Measurements from ENCODE around the gene F5. TPM values are rescaled to one million over a fixed set of nuclear protein-coding genes. Genes with fewer than 3 reads are reported as not detected.

The F5 gene
- polyA plus RNA-seq, 1 donor = 0.30 TPM

DNA sequence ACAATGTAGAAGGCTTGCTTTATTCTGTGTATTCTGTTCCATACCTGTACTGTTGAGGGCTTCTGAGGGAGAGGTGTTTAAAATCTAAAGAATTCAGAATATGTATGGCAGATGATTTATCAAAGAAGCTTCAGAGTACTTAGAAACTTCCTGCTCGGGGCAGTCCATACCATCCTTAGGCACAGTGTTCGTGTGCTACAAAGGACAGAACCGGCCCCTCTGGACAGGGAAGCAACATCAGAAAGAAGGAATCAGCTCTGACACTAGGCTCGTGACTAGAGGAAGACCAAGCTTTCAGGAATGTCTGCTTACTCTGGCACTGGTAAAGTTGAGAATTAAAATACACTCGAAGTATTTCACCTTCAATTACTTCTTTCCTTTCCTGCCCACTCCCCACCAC, 29.5 kb upstream of the F5 start:
- Histone ChIP-seq H3K4me3 (ENCODE audit: low read length) (no peak overlapping the region), H3K4me1 (ENCODE audit: control insufficient read depth, insufficient read depth, low read length) (no peaks in the 10 kb centered on the region), H3K9me3 (ENCODE audit: control insufficient read depth, low read depth, low read length) (no peaks in the 10 kb centered on the region), H3K27ac (ENCODE audit: low read length) (no peak overlapping the region), H3K36me3 (ENCODE audit: control insufficient read depth, insufficient read depth, low read length) (no peaks in the 10 kb centered on the region), H3K27me3 (ENCODE audit: control insufficient read depth, insufficient read depth, low read length) (peaks cover 8% of the 10 kb centered on the region)
- no CpG with 5 or more reads among the region's 5 CpGs for WGBS (ENCODE audit: insufficient coverage, low lambda C conversion rate)
- DNase-seq = no peak

DNA sequence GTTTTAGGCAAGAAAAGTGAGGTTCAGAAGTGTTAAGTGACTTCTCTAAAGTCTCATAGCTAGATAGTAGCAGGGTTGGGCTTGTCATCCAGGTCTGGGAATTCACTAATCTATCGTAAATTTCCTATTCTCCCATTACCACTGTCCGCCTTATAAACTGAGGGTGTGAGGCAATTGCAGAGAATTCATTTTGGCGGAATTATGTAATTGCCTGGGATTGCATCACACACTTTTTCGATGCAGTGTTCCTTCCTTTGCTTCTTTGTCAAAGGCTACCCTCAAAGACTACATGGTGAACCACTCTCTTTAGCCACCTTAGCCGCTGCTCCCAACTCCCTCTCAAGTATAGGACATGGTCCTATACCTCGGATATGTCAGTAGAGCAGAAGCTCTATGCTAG, 24.6 kb upstream of the F5 start:
- Histone ChIP-seq H3K27ac (ENCODE audit: low read length) (no peak overlapping the region), H3K4me3 (ENCODE audit: low read length) (no peak overlapping the region), H3K4me1 (ENCODE audit: control insufficient read depth, insufficient read depth, low read length) (no peaks in the 10 kb centered on the region), H3K27me3 (ENCODE audit: control insufficient read depth, insufficient read depth, low read length) (peaks cover 6% of the 10 kb centered on the region), H3K36me3 (ENCODE audit: control insufficient read depth, insufficient read depth, low read length) (no peaks in the 10 kb centered on the region), H3K9me3 (ENCODE audit: control insufficient read depth, low read depth, low read length) (no peaks in the 10 kb centered on the region)
- no peak for DNase-seq
- WGBS (ENCODE audit: insufficient coverage, low lambda C conversion rate) = 80% methylated on average over 2 of the region's 6 CpGs

DNA sequence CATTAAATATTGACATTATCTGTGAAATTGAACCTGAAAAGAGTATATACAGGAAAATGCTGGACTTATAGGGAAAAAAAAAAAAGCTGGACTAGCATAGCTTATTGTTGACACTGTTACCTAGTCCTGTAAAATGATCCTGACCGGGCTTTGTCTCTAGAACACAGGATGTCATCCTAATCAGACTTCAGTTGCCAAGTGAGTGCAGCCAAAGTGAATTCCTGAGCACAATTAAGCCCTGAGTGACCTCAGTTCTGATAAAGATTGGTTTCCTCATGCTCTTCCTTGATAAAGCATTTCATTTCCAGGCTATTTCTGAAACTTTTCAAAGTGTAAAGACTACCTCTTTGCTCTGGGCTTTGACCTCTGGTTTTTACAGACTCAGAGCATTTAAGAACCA, 23.8 kb upstream of the F5 start:
- DNase-seq = no peak
- 17% methylated on average over 1 of the region's 1 CpG for WGBS (ENCODE audit: insufficient coverage, low lambda C conversion rate)
- Histone ChIP-seq H3K27me3 (ENCODE audit: control insufficient read depth, insufficient read depth, low read length) (peaks cover 8% of the 10 kb centered on the region), H3K27ac (ENCODE audit: low read length) (no peak overlapping the region), H3K36me3 (ENCODE audit: control insufficient read depth, insufficient read depth, low read length) (no peaks in the 10 kb centered on the region), H3K4me3 (ENCODE audit: low read length) (no peak overlapping the region), H3K4me1 (ENCODE audit: control insufficient read depth, insufficient read depth, low read length) (no peaks in the 10 kb centered on the region), H3K9me3 (ENCODE audit: control insufficient read depth, low read depth, low read length) (no peaks in the 10 kb centered on the region)

DNA sequence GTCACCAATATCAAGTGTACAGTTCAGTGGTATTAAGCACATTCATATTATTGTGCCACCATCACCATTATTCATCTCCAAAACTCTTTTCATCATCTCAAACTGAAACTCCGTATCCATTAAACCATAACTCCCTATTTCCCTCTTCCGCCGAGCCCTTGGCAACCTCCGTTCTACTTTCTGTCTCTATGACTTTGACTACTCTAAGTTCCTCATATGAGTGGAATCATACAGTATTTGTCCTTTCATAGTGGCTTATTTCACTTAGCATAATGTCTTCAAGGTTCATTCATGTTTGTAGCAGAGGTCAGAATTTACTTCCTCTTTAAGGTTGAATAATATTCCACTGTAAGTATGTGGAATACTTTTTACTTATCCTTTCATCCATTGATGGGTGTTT, 21.9 kb upstream of the F5 start:
- H3K27me3 ChIP-seq (ENCODE audit: control insufficient read depth, insufficient read depth, low read length) = peaks cover 10% of the 10 kb centered on the region
- no peak overlapping the region for H3K27ac ChIP-seq (ENCODE audit: low read length)
- H3K4me1 ChIP-seq (ENCODE audit: control insufficient read depth, insufficient read depth, low read length) = no peaks in the 10 kb centered on the region
- no peaks in the 10 kb centered on the region for H3K9me3 ChIP-seq (ENCODE audit: control insufficient read depth, low read depth, low read length)
- no peak overlapping the region for H3K4me3 ChIP-seq (ENCODE audit: low read length)
- DNase-seq = no peak
- WGBS (ENCODE audit: insufficient coverage, low lambda C conversion rate) = 100% methylated on average over 3 of the region's 4 CpGs
- H3K36me3 ChIP-seq (ENCODE audit: control insufficient read depth, insufficient read depth, low read length) = no peaks in the 10 kb centered on the region

DNA sequence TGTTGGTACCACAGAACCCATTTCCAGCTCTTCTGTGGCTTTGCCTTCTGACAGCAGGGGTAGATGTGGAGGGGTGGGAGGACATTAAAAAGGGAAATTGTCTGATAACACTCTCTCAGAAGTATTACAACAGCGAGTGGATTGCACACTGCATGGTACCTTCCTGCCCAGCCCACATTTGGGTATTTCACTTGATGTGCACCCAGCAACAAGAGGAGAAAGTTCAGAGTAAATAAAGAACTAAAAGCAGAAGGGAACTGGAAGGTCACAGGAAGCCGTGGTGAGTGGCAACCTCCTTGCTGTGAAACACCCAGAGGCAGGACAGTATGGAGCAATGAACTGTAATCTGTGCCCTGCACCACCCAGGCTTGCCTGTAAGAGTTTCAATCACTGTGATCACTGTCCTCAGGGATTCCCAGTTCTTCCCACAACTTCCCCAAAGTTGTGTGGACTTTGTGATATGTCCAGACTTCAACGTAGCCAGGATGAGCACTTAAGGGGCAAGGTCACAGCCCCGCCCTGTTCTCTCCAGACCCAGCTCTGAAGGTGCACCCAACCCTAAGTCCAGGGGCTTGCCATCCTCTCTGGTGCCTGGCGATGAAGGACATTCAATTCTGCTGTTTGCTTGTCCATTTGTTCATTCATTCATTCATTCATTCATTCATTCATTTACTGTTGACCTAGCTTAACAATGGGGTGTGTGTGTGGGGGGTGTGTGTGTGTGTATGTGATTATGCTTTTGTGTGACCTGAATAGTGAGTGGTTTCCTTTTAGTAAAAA, 18.7 kb upstream of the F5 start:
- no CpG with 5 or more reads among the region's 5 CpGs for WGBS (ENCODE audit: insufficient coverage, low lambda C conversion rate)
- Histone ChIP-seq H3K4me3 (ENCODE audit: low read length) (no peak overlapping the region), H3K4me1 (ENCODE audit: control insufficient read depth, insufficient read depth, low read length) (no peaks in the 10 kb centered on the region), H3K27me3 (ENCODE audit: control insufficient read depth, insufficient read depth, low read length) (peaks cover 7% of the 10 kb centered on the region), H3K27ac (ENCODE audit: low read length) (no peak overlapping the region), H3K9me3 (ENCODE audit: control insufficient read depth, low read depth, low read length) (no peaks in the 10 kb centered on the region), H3K36me3 (ENCODE audit: control insufficient read depth, insufficient read depth, low read length) (no peaks in the 10 kb centered on the region)
- no peak for DNase-seq

DNA sequence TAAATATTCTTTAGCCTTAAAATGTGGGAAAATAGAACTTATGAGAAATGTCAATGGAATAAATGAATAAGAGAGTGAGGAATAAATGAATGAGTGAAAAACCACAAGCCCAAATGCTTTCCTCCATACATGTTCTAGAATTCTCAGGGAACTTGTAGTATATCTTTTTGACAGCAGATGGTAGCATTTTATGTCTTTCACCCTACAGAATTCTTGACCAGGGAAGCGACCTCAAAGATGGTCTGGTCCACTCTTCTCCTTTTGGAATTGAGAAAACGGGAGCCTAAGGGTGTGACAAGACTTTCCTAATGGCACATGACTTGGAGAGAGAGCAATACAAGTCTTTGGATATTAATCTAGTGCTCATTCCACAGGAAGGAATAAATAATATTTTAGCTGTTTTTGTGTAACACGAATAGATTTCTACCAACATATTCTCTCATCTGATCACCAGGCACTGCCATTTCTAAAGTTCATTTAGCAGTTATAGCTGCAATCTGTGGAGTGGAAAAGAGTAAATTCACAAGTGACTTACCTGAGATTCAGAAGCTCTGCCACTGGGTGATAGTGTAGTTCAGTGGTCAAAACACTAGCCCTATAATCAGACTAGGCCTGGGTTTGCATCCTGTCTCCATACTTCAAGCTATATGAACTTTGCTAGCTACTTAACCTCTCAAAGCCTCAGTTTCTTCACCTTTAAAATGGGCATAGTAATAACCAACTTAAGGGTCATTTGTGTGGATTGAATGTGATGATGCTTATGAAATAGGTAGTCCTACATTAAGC, 15.0 kb upstream of the F5 start:
- WGBS (ENCODE audit: insufficient coverage, low lambda C conversion rate) = 100% methylated on average over 1 of the region's 3 CpGs
- Histone ChIP-seq H3K9me3 (ENCODE audit: control insufficient read depth, low read depth, low read length) (no peaks in the 10 kb centered on the region), H3K27me3 (ENCODE audit: control insufficient read depth, insufficient read depth, low read length) (peaks cover 9% of the 10 kb centered on the region), H3K27ac (ENCODE audit: low read length) (no peak overlapping the region), H3K36me3 (ENCODE audit: control insufficient read depth, insufficient read depth, low read length) (no peaks in the 10 kb centered on the region), H3K4me3 (ENCODE audit: low read length) (no peak overlapping the region), H3K4me1 (ENCODE audit: control insufficient read depth, insufficient read depth, low read length) (no peaks in the 10 kb centered on the region)
- DNase-seq = peak in 1 of 2 donors; percentile 4

DNA sequence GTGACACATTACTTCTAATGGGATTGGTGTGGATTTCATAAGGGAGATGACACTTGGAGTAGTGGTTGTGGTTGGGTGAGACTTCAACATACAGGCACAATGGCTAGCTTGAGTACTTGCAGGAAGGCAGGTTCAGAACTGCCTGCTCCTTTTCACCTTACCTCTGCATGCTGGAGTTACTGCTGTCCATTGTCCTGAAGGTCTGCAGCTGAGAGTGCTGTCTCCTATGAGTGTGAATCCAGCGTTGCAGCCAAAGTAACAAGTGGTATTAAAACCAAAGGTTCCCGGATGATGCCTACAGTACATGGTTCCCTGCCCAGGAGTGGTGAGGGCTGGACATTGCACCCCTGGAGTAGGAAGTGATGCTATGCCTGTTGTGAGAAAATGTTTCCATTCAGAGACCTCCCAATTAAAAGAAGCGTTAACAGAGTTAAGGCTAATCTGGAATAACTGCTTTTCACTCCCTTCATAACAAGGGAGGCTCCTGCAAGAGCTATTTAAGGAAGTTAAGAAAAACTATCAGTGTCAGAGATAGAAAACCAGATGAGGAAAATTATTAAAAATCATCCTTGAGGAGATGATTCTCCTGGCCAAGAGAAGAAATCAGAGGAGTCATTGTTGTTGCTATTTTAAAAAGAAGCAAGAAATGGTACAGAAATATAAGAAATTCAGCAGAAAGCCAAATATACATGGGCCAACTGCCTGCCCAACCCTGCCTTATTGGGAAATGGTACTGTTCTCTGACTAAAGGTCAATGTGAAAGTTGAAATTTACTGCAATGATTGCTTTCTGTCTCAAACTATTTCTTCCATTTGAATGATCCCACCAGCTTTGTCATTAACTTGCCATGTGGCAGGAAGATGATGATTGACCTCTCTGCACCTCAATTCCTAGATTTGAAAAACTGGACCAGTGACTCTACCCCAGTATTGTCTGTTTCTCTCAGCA, 9.8 kb upstream of the F5 start:
- H3K27me3 ChIP-seq (ENCODE audit: control insufficient read depth, insufficient read depth, low read length) = peaks cover 4% of the 10 kb centered on the region
- no peaks in the 10 kb centered on the region for H3K9me3 ChIP-seq (ENCODE audit: control insufficient read depth, low read depth, low read length)
- H3K36me3 ChIP-seq (ENCODE audit: control insufficient read depth, insufficient read depth, low read length) = no peaks in the 10 kb centered on the region
- WGBS (ENCODE audit: insufficient coverage, low lambda C conversion rate) = no CpG with 5 or more reads among the region's 3 CpGs
- DNase-seq = peak in 1 of 2 donors; percentile 13
- H3K4me1 ChIP-seq (ENCODE audit: control insufficient read depth, insufficient read depth, low read length) = no peaks in the 10 kb centered on the region
- H3K4me3 ChIP-seq (ENCODE audit: low read length) = no peak overlapping the region
- H3K27ac ChIP-seq (ENCODE audit: low read length) = no peak overlapping the region

DNA sequence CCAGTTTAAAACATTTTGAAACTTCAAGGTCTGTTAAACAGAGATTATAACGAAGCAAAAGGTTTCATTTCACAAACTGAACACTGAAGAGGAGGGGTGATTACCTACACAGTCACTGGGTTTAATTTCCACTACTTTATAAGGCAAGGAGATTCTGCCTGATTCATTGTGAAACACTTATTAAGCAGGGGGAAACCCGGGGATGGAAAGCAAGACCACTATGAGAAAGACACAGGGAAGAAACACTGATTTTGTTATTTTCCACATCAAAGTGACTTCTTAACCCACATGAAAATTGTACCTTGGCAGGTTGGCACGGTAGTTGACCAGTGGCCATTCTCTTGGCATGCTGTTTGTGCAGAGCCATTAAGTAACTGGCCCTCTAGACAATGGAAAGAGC, 8.1 kb upstream of the F5 start:
- no peak overlapping the region for H3K27ac ChIP-seq (ENCODE audit: low read length)
- peaks cover 2% of the 10 kb centered on the region for H3K27me3 ChIP-seq (ENCODE audit: control insufficient read depth, insufficient read depth, low read length)
- H3K4me3 ChIP-seq (ENCODE audit: low read length) = no peak overlapping the region
- DNase-seq = no peak
- 80% methylated on average over 1 of the region's 3 CpGs for WGBS (ENCODE audit: insufficient coverage, low lambda C conversion rate)
- H3K9me3 ChIP-seq (ENCODE audit: control insufficient read depth, low read depth, low read length) = no peaks in the 10 kb centered on the region
- H3K4me1 ChIP-seq (ENCODE audit: control insufficient read depth, insufficient read depth, low read length) = no peaks in the 10 kb centered on the region
- H3K36me3 ChIP-seq (ENCODE audit: control insufficient read depth, insufficient read depth, low read length) = no peaks in the 10 kb centered on the region

DNA sequence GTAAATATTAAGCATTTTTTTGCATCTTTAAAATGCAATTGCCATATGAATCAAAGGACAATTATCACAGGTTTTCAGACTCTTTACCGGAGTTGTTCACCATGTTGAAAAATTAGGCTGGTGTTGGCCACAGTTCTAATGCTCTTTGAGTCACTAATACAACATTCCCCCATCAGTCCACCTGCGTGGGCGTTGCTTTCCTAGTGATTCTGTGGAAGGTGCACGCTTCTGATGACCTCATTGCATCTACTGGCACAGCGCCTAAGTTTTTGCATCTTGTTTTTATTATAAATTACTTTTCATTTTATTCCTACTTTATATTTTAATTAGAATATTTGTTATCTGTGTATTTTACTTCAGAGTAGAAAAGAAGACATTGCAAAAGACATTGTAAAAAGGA, 4.7 kb upstream of the F5 start:
- no CpG with 5 or more reads among the region's 5 CpGs for WGBS (ENCODE audit: insufficient coverage, low lambda C conversion rate)
- Histone ChIP-seq H3K27ac (ENCODE audit: low read length) (no peak overlapping the region), H3K4me3 (ENCODE audit: low read length) (no peak overlapping the region), H3K27me3 (ENCODE audit: control insufficient read depth, insufficient read depth, low read length) (peaks cover 21% of the 10 kb centered on the region), H3K9me3 (ENCODE audit: control insufficient read depth, low read depth, low read length) (no peaks in the 10 kb centered on the region), H3K4me1 (ENCODE audit: control insufficient read depth, insufficient read depth, low read length) (no peaks in the 10 kb centered on the region), H3K36me3 (ENCODE audit: control insufficient read depth, insufficient read depth, low read length) (no peaks in the 10 kb centered on the region)
- DNase-seq = no peak

All from large intestine (tissue), 3 donors.